NCI-H69 (cell line): Measurements from ENCODE around the gene ACLY.
"Not testable (repeated sequence)": the region's sequence is repeated elsewhere in the genome, so short reads cannot be mapped to it uniquely, and the experiment has no call there.

Source experiments
- DNase-seq: peaks from one replicate; lab custom pipeline; 2025; lab: John Stamatoyannopoulos, UW

The ACLY gene

DNA sequence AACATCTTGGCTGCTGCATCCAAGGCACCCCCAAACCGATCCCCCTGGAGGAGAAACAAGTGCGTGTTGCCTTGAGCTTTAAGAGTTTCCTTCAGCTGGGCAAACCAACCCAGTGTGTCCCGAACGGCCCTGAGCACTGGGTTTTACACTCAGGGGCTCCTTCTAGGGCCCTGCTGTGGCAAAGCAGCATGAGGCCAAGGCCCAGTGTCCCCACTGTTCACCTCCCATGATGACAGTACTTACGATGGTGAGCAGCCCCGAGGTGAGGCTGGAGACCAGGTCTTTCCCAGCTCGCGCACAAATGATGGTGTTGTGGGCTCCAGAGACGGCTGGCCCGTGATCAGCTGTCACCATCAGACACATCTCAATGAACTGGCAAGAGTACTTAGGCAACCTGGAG, 47.0 kb downstream of the ACLY start:
- no peak for DNase-seq

DNA sequence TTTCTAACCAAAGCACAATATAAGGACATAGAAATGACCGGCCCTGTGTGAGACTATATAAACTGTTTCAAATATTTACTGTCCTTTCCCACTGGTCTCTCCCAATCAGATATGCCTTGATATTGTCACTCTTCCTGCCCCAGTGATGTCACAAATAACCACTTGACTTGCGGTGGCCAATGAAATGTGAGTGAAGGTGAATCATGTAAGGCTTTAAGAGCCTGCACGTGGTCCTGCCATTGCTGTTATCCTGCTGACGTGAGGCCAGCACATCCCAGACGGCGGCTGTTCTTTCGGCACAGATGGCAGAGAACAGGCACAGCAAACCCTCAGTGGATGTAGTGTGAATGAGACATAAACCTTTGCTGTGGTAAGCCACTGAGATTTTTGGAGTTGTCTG, 48.1 kb downstream of the ACLY start:
- no peak for DNase-seq

DNA sequence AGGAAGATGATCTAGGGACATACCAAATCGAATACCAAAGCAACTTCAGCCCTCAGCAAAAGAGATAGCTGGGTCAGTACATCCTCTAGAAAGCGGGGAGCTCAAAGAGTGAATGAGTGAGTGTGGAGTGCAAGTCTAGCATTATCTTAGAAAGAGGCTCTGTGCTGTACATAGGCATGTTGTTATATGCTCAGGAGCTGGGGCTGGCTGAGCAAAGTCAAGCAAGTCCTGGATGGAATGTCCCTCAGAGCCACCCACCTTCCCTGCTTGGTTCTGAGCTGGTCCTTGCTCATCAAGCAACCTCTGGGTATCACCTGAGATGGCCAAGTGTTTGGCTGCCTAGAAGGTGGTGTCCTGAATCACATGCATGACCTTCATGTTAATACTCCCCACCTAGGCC, 48.7 kb downstream of the ACLY start:
- no peak for DNase-seq

DNA sequence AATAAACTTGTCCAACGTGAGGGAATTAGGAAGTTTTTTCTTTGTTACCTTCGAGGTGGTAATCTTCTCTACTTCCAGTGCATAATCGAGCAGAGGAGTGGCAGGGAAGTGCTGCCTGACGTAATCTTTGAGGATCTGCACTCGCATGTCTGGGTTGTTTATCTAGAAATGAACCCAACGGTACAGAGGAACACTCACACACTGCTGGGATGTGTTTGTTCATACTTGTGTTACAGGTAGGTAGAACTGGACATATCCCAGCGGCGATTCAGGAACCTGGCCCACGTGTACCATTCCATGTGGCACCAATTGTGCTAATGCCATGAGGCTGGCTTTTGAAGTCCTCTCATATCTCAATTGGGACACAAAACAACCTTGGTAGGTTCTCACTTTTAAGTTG, 49.3 kb downstream of the ACLY start:
- DNase-seq: no peak

DNA sequence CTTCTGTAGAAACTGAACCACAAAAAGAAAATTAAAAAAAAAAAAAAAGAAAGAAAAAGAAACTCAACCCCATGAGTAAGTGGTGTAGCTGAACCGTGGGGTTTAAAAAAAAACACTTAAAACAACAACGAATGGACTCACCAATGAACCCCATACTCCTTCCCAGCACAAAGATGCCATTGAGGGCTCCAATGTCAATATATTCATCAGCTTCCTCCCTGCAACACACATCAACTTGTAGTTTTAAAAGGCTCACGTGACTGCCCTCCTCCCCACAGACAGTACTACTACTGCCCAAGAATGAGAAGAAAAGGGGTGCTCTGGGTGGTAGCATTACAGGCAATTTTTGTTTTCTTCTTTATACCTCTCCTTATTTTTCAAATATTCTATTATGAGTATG, 50.2 kb downstream of the ACLY start:
- DNase-seq: no peak

DNA sequence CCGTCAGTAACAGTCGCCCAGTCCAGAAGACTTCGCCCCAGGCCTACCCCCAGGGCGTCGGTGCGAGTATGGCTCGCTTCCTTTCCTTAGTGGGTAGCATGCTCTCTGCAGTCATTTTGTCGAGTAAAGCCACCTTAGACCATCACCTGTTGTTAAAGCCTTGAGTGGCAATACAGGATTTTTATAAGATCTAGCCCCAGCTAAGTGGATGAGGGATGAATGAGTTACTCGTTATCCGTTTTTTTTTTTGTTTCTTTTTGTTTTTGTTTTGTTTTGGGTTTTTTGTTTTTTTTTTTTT, 53.2 kb downstream of the ACLY start:
- no peak for DNase-seq

DNA sequence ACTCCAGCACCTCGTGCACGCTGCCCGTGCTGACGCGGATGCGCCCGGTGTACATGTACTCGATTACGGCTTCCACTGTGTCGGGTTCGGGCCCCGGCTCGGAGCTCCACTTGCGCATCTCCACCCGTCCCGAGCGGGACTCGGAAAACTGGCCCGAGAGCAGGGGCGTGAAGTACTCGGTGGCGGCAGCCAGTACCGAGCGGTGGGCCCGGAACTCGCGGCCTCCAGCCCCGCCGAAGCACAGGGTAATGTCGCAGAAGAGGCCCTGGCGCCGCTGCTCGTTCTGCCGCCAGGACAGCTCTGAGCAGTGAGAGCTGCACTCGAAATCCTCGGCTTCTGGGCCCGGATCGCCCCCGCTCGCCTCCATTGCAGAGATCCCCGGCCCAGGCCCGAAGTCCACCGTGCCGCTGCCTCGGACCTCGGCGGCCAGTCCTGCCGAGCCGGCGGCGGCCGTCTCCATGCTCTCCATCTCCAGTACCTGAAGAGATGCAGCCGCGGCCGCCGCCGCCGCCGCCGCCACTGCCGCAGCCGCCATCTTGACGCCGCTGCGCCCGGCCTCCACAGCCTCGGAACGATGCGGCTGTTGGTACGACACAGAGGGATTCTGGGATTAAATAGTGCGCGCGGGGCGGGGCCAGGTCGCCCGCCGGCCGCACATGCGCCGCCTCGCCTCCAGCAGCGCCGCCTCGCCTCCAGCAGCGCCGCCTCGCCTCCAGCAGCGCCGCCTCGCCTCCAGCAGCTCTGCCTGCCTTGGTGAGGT, 53.7 kb downstream of the ACLY start, which contains the start of gene KLHL11:
TSS of gene KLHL11 (minus strand) at position 588 of the 760 bp plus-strand sequence. CDS start at position 535, 53 bp downstream.
- DNase-seq: peak; percentile 96

DNA sequence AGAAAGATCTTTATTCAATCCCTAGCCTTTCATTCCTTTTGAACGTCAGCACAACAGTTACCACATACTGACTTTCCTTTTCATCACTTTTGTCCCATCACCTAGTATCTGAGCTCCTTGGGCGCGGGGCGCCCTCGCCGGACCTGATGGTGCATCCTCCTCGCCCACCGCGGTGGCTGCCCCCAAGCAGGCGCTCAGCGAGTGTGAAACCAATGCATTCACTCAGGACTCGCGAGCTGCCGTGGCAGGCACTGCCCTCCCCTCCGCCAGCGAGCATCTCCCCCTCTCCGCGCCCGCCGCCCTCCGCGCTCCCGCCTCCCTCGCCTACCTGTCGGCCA, 54.3 kb downstream of the ACLY start:
- DNase-seq: no peak

DNA sequence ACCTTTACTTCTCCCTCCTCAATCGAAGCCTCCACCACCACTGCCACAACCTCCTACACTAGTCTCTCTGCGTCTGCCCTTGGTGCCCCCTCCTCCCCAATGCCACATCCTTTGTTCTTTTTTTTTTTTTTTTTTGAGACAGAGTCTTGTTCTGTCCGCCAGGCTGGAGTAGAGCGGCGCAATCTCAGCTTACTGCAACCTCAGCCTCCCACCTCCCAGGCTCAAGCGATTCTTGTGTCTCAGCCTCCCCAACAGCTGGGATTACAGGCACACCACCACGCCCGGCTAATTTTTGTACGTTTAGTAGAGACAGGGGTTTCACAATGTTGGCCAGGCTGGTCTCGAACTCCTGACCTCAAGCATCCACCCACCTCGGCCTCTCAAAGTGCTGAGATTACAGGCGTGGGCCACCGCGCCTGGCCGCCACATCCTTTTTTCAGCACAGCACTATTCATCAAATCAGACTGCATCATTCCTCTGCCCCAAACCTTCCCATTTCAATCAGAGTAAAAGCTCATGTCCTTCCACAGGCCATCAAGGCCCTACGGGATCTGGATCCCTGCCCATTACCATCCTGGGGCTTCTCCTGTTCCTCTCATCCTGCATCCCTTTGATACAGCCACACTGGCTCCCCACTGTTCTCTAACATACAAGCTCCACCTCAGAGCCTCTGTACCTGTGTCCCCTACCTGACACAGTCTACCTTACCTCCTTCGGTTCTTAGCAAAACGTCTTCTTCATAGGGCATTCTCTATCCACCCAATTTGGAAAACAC, 55.5 kb downstream of the ACLY start:
- DNase-seq: peak; percentile 29

DNA sequence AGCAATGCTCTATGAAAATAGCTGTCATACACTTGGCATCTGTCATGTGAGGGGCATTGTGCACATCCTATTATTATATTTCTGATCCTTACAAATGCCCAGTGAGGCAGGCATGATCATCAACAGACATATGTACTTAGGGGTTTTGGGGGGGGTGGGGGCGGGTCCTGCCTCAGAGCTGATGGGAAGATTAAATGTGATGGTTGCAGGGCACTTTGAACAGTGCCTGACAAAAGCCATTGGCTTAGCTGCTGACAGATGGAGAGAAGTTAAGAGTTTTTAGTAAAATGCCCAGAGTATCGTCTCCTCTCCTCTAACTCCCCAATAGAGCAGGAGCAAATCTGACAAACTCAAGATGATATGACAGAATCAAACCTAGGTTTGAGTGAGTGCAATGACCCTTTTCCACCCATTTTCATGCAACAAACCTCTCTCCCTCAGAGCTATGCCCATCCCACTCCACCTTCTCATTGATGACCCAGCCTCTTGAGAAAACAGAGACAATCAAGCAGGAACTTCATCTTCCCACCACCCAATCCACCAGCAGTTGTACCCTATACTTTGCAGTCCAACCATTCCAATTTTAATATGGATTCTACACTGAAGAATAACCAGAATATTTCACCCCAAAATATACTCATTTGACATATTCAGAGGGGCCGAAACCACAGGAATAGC, 58.4 kb downstream of the ACLY start:
- peak; percentile 31 for DNase-seq

DNA sequence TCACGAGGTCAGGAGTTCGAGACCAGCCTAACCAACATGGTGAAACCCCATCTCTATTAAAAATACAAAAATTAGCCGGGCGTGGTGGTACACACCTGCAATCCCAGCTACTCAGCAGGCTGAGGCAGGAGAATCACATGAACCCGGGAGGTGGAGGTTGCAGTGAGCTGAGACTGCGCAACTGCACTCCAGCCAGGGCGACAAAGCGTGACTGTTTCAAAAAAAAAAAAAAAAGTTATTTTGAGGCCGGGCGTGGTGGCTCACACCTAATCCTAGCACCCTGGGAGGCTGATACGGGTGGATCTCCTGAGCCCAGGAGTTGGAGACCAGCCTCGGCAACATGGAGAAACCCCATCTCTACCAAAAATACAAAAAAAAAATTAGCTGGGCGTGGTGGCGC, 67.4 kb downstream of the ACLY start:
- DNase-seq: not testable (repeated sequence)

DNA sequence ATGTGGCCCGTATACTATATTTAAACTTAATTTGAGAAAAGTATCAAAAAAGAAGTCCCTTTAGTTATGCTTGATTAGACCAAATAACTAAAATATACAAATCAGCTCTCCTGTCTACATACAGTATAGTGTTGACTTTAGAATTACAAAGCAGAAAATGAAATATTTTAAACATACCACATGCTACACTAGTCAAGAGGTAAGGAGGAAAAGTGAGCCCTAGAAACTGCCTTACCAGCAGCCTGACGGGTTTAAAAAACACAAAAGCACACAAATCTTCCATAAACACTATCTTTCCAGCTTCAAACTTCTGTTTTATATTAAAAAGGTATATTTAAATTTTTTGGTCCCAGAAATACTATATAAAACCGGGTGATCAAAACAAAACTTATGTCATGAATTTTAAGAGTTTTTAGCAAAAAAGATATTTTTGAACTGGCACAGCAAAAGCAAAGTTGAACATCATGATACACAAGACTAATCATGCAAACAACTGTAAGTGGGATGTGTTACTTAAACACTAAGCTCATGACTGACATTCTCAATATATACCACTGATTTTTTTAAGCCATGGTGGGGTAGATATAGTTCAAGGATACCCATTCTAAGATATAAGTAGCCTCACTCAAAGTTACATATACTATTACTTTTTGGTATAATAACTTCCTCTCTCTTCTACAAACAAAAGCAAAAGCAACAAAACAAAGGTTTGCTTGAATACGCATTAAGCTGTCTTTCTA, 69.3 kb downstream of the ACLY start:
- DNase-seq: no peak

DNA sequence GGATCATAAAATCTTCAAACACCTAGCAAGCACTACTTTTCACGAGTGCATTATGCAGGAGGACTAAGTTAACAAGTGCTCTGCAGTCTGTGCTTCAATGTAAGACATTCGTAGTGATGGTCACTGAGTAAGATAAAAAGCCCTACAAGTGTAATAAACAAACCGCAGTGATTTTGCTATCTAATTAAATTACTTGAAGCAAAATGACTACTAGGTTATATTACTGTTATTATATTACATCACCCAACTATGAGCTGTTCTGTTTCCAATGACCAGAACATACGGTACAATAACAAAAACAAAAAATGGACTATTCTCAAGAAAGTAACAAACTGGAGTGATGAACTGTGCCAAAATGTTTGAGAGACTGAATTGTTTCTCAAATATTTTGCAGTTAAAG, 70.0 kb downstream of the ACLY start:
- no peak for DNase-seq

DNA sequence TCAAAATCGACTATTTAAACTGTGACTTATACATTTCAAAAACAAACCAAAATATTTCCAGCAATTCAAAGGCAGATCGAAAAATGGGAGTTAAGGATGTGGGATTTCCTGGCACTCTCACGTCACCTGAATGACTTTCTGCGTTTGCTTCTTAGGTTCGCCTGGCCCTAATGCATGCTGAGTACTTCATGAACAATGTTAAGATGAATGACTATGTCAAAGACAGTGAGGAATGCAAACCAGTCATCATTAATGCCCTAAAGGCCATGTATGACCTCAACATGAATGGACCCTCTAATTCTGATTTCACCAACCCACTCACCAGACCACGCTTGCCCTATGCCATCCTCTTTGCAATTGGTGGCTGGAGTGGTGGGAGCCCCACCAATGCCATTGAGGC, 73.8 kb downstream of the ACLY start:
- DNase-seq: no peak

DNA sequence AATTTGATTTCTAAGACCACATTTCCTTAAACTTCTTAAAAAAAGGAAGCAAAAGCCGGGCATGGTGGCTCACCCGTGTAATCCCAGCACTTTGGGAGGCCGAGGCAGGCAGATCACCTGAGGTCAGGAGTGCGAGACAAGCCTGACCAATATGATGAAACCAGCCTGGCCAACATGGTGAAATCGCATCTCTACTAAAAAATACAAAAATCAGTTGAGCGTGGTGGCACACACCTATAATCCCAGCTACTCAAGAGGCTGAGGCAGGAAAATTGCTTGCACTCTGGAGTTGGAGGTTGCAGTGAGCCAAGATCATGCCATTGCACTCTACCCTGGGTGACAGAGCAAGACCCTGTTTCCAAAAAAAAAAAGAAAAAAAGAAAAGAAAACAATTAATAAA, 78.0 kb downstream of the ACLY start:
- not testable (repeated sequence) for DNase-seq

DNA sequence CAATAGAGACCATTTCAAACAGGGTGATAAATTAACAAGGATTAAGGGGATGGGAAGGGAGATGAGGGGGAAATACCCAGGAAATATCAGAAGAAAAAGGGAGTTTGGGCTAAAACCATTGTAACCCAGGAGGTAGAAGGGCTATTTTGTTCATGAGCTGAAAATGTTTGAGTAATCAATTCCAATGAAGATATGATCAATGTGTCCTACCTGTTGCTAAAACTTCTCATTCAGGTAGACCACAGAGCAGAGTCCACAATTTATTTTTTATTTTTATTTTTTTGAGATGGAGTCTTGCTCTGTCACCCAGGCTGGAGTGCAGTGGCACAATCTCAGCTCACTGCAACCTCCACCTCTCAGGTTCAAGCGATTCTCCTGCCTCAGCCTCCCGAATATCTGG, 79.3 kb downstream of the ACLY start:
- DNase-seq: not testable (repeated sequence)

DNA sequence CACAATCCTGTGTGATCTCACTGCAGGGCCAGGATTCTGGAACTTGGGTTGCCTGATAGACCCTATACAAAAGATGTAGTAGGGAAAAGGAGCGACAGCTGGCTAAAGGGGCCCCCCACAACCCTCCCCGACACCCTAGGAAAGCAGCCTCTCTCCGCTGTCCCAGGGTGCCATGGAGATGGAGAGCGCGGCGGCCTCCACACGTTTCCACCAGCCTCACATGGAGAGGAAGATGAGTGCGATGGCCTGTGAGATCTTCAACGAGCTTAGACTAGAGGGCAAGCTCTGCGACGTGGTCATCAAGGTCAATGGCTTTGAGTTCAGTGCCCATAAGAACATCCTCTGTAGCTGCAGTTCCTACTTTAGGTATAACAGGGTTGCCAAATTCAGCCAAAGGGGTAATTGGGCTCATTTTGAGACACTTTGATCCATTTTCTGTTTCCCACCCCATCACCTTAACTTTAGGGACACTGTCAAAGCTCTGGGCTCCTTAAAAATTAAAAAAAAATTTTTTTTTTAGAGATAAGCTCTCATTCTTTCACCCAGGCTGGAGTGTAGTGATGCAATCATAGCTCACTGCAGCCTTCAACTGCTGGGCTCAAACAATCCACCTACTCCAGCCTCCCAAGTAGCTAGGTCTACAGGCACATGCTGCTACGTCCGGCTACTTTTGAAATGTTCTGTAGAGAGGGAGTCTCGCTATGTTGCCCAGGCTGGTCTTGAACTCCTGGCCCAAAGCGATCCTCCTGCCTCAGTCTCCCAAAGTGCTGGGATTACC, 80.8 kb downstream of the ACLY start, which contains the start of gene KLHL10:
TSS of gene KLHL10 (plus strand) at position 65 of the 778 bp plus-strand sequence. CDS start at position 173, 108 bp downstream.
- no peak for DNase-seq

DNA sequence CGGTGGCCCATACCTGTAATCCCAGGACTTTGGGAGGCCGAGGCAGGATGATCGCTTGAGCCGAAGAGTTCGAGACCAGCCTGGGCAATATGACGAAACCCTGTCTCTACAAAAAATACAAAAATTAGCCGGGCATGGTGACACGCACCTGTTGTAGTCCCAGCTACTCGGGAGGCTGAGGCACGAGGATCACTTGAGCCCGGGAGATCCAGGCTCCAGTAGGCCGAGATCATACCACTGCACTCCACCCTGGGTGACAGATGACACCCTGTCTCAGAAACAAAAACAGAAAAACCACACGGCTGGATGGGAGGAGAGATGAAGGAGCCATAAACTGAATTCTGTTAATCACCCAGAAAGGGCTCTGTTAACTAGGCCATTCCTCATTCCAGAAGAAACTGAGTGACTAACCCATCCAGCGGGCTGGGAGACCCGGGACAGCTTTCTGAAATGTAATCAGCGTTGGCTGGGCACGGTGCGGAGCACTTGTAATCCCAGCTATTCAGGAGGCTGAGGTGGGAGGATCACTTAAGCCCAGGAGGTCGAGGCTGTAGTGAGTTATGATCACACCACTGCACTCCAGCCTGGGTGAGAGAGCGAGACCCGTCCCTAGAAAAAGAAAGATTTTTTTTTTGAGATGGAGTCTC, 82.1 kb downstream of the ACLY start:
- DNase-seq: no peak

DNA sequence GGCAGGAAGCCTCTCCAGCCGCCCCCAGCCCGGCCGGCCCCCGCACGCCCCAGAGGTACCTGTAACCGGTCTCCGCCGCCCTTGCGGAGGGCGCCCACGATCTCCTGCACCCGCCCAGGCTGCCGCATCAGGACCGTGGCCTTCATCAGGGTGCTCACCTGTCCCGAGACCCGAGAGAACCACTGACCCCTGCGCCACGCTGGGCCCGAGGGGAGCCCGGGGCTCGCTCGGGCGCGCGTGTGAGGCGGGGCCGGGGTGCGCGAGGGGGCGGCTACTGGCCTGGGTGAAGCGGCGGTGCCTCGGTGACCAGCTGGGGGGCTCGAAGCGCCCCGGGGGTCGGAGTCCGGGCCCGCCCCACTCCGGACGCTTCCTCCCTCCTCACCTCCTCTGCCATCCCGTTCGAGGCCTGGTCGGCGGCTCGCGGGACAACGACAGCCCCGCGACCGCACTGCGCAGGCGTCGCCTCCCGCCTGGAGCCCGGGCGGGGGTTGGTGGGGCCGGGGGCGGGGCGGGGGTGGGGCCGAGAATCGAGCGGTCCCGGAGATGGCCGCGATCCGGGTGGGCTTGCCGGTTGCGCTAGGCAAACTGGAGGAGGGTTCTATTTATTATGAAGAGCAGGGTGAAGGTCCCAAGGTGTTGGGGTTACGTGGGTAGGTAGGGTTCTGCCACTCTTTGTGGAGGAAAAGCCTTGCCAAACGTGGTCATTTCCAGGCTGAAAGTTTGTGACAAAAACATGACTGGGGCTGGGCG, 82.8 kb downstream of the ACLY start, which contains the start of gene NT5C3B:
TSS of gene NT5C3B (minus strand) at position 433 of the 750 bp plus-strand sequence. CDS start at position 394, 39 bp downstream.
- DNase-seq: peak; percentile 66

DNA sequence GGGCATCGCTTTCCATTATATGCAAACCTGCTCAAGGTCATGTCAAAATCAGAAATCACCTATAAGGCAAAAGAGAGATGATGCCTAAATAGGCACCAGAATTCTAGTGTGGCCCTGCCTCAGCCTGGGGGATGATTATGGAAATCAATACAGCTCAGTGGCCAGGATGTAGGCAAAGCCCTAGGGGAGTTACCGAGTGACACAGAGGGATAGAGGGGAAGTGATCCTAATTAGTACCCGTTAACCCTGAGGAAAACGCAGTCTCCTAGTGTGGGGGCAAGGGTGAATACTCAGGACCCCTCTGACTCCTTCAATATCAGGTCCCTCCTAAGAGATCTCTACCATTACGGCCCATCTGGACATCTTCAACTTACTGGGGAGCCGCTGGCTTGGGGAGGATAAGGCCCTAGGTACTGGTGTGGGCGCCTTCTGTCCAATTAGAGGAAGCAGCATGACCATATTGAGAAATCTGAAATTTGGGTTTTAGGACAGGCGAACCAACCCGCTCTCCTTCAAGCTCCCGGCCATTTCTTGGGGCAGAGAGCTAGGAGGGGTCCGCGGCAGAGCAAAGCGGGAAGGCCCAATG, 83.4 kb downstream of the ACLY start:
- DNase-seq: peak; percentile 43
